NCI-H524 (cell line): ENCODE results near the gene BAIAP2L1.
A peak's percentile ranks its signal among the peaks of the same experiment; 100 is the strongest.

Experiments used
- DNase-seq, 2 experiments: peaks; one replicate each; lab custom pipeline; 2025; lab: John Stamatoyannopoulos, UW

BAIAP2L1 gene

GRCh38 chr7:98359395-98359794 is 41.5 kb downstream of the BAIAP2L1 start:
- no peak for DNase-seq

- DNase-seq, result no peak
Observed at GRCh38 chr7:98358706-98359105, 42.2 kb downstream of the BAIAP2L1 start.

GRCh38 chr7:98357751-98358161 is 43.1 kb downstream of the BAIAP2L1 start:
- no peak for DNase-seq

- no peak for DNase-seq
Observed at GRCh38 chr7:98355250-98355538, 45.7 kb downstream of the BAIAP2L1 start.

GRCh38 chr7:98354511-98355249 is 46.2 kb downstream of the BAIAP2L1 start:
- DNase-seq, result no peak

GRCh38 chr7:98354052-98354451 is 46.8 kb downstream of the BAIAP2L1 start:
- no peak for DNase-seq

- DNase-seq, result no peak
Observed at GRCh38 chr7:98352621-98353020, 48.3 kb downstream of the BAIAP2L1 start.

GRCh38 chr7:98351136-98351535 is 49.8 kb downstream of the BAIAP2L1 start:
- DNase-seq, result no peak

GRCh38 chr7:98348726-98349474 is 52.0 kb downstream of the BAIAP2L1 start:
- DNase-seq, result no peak

- DNase-seq, result no peak
Observed at GRCh38 chr7:98346515-98347069, 54.3 kb downstream of the BAIAP2L1 start.

GRCh38 chr7:98341106-98341505 is 59.8 kb downstream of the BAIAP2L1 start:
- no peak for DNase-seq

- no peak for DNase-seq
Observed at GRCh38 chr7:98339043-98339442, 61.8 kb downstream of the BAIAP2L1 start.

- DNase-seq, result no peak
Observed at GRCh38 chr7:98338441-98338840, 62.4 kb downstream of the BAIAP2L1 start.

- DNase-seq, result no peak
Observed at GRCh38 chr7:98335411-98335977, 65.4 kb downstream of the BAIAP2L1 start.

- DNase-seq, result no peak
Observed at GRCh38 chr7:98334081-98334480, 66.8 kb downstream of the BAIAP2L1 start.

- DNase-seq, result no peak
Observed at GRCh38 chr7:98330926-98331529, 69.9 kb downstream of the BAIAP2L1 start.

GRCh38 chr7:98329791-98330373 is 71.0 kb downstream of the BAIAP2L1 start:
- DNase-seq, result no peak

GRCh38 chr7:98329100-98329790 is 71.6 kb downstream of the BAIAP2L1 start:
- no peak for DNase-seq

- no peak for DNase-seq
Observed at GRCh38 chr7:98324782-98325181, 76.1 kb downstream of the BAIAP2L1 start.

- peak; percentile 51 to 74 for DNase-seq
Observed at GRCh38 chr7:98323597-98324322, 77.1 kb downstream of the BAIAP2L1 start.
